ENCODE results near the gene ABLIM2. TPM values are rescaled to one million over a fixed set of nuclear protein-coding genes. Genes with fewer than 3 reads are reported as not detected.

The ABLIM2 gene
- polyA plus RNA-seq: 10 to 100 TPM in 1 of 3 donors, 1 to 10 TPM in 2; 3.2 to 12.3 (median 4.6) TPM

DNA sequence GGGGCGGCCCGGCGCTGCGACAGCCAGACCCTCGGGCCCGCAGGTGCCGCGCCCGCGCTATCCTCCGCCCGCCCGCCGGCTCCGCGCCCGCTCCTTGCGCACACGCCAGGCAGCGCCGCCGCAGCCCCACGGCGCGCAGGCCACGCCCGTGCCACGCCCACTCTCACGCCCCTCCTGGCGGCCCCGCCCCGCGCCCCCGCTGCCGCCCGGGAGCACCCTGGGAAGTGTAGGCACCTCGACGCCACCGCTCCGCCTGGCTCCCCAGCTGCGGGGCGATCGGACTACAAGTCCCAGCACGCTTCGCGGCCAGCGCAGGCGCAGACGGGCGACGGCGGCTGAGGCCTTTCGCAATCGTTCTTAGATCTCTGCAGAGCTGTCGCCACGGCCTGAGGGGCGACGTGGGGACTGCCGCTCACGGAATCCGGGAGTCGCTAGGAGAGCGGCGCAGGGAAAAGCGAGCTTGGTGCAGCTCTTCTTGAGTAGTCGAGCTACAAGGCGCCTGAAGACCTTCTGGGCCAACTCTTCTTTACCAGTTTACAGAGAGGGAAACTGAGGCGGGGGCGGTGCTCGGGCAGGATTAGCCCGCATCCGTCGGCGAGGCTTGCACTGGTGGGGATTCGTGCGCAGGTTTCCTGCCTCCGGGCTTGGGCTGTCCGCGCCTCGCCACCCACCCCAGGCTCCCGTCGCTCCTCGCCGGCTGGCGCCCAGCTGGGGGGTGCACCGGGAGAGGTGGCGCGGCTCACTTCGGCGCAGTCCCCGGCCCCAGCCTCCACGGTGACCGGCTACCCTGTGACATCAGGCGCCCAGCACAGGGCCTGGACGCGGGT is at the start of gene ABLIM2:
ABLIM2 (minus strand) TSS at position 104 of the 827 bp plus-strand sequence. CDS start 124 bp downstream, outside the sequence.
- H3K27ac ChIP-seq (ENCODE audit: low read depth, low read length): no peak within 1 kb of the TSS
- 0% methylated on average over 94 to 96 of the region's 96 CpGs for WGBS, 3 donors

DNA sequence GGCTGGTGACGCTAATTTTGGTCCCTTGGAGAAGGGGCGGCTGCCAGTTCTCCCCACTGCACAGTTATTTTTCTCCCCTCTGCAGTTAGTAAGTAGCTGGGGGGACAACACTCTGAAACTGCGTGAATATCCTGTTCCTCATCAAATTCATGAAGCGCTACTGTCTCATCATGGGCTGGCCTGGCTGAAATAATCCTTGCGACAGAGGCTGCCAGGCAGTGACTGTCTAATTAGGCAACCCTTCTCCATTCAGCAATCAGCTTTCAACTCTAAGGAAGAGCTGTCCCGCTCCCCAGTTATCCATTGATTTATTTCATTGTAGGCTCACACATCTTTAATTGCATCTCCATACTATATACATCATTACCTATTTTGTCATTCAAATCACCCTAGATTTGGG is 48.7 kb upstream of the ABLIM2 start:
- 57 to 90% (median 63%) methylated on average over 6 of the region's 6 CpGs for WGBS, 3 donors
- H3K27ac ChIP-seq (ENCODE audit: low read depth, low read length): no peak overlapping the region

DNA sequence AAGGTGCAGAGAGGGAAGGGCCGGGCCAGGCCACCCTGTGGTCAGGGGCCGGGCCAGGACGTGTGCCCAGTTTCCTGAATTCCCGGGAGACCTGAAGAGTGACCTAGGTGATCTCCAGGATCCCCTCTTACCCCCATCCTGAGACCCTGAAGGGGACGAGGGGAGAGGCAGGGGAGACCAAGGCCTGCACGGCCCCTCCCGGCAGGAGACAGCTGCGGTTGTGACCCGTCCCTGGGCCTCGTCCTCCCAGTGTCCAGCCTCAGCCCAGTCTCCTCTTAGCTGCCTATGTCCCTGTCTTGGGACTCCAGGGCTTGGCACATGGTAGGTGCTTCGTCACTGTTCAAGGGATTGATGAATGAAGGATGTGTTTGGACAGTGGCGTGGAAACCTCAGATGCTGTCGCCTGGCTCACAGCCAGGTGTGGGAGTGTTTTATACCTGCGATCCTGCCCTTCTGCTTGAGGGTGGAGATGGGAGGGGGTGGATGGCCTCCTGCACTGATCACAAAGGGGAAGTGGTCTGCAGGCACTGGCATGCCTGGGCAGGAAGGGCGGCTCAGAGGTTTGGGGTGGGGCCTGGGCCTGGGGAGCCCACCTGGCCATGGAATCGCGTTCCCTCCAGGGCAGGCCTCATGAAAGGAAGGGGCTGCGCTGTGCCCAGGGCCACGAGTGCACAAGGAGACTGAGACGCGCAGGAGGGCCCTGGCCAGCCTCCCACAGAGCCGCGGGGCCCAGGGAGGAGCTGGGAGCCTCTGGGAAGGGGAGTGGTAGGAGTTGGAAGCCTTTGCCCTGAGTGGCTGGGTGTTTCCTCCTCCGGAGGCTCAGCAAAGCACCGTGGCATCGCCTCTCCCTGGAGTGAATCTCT is 47.4 kb upstream of the ABLIM2 start:
- WGBS, 3 donors: 45 to 67% (median 51%) methylated on average over 26 of the region's 26 CpGs
- no peak overlapping the region for H3K27ac ChIP-seq (ENCODE audit: low read depth, low read length)

DNA sequence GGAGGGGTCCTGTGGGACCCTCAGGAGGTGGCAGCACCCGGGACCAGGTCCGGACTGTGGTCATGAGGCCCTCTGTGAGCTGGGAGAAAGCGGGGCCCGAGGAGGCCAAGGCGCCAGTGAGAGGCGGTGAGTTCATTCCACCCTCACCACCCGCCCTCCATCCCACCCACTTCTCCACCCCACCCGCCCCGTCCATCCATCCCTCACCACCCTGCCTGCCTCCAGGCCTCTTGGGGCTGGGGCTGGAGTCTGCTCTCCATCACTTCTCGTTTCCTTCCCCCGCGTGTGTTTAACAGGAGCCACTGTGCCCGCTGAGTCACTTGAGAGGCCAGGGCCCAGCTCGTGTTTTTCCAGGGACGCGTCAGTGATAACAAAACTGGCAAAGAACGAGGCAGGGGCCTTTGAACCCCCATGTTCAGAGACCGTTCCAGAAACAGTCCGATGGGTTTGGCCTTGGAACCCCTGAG is 46.7 kb upstream of the ABLIM2 start:
- WGBS, 3 donors: 64 to 75% (median 67%) methylated on average over 18 to 19 of the region's 19 CpGs
- H3K27ac ChIP-seq (ENCODE audit: low read depth, low read length): no peak overlapping the region

DNA sequence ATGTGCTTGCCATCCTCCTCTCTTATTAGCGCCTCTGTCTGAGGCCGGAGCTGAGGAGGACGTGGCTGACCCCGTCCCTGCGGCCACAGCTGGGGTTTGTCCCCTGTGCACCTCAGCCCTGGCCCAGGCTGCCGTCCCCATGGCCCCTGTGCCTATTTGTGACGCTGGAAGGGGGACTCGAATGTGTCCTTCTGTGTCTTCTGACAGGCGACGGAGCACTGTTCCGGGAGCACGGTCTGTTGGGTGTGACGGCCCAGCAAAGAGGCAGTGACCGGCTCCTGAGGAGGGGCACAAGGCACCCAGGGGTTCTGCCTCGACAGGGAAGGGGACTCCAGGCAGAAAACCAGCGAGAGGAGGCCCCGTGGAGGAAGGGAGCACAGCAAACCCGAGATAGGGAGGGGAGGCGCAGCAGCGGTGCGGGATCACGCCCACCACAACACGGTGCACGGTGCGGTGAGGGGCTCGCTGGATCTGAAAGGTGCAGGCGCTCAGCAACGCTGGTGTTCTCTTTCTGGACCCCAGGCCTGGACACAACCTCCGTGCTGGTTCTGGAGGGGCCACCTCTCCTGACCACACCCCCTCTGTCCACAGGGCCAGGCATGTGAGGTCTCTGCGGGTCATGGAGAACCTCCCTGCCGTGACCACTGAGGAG is 46.1 kb upstream of the ABLIM2 start:
- H3K27ac ChIP-seq (ENCODE audit: low read depth, low read length): no peak overlapping the region
- 92 to 94% (median 93%) methylated on average over 29 to 31 of the region's 31 CpGs for WGBS, 3 donors

DNA sequence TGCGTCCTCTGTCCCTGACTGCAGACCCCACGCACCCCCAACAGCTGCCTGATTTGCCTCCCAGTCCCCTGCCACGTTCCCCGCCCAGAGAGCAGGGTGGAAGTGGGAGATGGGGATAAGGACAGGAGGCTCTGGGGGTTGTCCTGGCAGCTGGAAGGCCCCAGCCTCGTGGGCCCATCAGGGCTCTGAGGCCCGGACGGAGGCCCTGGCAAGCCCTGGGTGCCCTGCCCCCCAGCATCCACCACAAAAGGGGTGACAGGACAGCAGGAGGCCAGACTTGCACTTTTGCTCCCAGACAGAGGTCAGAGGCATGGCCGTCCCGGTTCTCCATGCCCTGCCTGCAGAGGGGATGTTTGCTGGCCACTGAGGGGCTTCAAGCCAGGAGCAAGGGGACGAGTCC is 45.2 kb upstream of the ABLIM2 start:
- WGBS, 3 donors: 82 to 87% (median 84%) methylated on average over 10 of the region's 10 CpGs
- no peak overlapping the region for H3K27ac ChIP-seq (ENCODE audit: low read depth, low read length)

DNA sequence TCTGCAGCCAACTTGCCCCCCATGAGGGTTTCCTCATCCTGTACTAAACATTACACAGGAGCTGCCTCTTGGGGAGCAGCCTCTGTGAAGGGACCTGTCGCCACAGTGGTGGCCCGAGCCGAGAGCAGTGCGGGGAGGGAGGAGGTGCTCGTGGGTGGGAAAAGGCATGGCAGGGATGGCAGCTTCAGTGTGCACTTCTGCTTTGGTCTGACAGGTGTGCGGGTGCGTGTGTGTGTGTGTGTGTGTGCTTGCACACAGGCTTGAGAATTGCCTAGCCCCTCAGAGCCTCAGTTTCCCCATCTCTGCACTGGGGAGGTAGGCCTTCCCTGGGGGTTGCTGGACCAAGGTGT is 44.4 kb upstream of the ABLIM2 start:
- no peak overlapping the region for H3K27ac ChIP-seq (ENCODE audit: low read depth, low read length)
- WGBS, 3 donors: 69 to 90% (median 78%) methylated on average over 7 of the region's 7 CpGs

DNA sequence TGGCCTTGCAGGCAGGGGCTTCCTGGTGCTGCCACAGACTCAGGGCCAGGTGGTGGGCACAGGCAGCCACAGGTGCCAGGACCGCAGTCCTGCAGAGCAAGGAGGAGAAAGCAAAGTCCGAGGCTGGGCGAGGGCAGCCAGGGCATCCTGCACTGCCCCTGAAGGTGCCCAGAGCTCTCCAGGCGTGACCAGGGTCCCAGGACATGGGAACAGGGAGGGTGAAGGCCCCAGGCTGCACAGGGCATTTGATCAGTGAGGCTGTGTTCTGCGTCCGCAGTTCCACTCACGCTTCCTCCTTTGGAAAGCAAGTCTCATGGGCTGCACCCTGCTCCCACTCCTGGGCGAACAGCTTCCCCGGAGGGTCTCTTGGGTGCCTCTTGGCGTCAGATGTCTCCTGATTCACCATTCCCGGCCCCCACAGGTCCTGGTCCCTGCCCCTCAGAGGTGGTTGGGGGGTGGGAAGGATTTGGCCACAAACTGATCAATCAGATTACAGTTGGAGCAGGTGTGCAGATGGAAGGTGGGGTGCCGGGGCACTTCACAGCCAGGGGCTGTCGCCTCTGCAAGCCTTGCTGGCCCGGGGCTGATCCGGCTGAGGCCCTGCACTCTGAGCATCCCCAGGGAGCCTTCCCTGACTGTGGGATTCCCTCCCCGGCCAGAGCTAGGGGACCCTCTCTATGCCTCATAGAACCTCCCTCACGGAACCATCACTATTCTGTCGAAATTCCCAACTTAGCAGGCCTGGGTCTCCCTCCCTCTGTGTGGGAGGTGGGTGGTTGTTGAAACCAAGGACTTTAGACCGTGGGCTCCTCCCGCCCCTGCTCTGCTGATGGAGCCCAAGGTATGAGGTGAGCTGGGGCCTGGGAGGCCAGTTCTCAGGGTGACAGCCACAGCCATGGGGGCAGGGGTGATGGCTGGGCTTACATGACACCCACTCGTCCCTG is 43.8 kb upstream of the ABLIM2 start:
- WGBS, 3 donors: 73 to 81% (median 78%) methylated on average over 21 of the region's 21 CpGs
- H3K27ac ChIP-seq (ENCODE audit: low read depth, low read length): no peak overlapping the region

DNA sequence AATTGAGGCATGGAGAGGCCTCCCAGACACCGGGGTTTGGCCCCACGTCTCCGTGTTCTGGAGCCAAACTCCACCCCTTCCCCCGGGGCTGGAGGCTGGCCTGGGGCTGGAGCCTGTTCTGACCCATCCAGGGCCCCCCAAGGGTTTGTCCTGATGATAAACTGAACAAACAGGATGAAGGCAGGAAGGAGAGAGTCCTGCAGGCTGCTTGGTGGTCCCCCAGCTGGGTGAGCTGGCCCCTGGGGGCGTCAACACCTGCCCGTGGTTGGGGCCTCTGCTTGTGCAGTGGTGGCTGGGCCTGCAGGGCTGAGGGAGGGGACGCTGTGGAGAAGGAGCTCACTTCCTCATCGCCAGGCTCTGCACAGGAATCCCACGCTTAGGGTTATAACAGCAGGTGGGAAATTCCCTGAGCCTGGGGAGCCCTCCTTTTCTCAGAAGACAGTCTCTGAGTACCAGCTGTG is 42.7 kb upstream of the ABLIM2 start:
- 28 to 30% (median 30%) methylated on average over 9 of the region's 9 CpGs for WGBS, 3 donors
- no peak overlapping the region for H3K27ac ChIP-seq (ENCODE audit: low read depth, low read length)

DNA sequence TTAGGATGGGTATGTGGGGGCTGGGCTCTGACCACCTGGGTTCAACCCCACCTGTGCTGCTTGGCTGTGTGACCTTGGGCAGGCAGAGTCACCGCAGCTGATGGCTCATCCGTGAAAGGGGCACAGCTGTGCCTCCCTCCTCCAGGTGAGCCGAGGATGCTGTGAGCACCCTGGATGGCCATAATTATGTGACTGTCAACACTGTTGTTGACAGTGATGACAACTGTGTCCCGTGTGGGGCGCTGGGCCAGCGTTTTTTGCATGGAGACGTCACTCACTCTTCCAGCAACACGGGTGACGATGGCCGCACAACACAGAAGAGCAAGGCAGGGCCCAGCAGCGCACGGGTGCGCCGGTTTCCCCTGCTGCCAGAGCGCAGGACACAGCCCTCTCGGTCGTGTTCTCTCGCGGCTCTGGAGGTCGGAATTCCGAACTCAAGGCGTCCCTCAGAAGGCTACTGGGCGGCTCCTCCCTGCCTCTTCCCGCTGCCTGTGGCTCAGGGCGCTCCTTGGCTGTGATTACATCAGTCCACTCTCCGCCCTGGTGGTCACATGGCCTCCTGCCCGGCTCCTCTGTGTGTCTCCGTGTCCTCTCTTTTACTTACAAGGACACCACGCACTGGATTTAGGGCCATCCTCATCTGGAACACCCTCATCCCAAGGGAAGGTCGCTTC is 41.8 kb upstream of the ABLIM2 start:
- 20 to 41% (median 25%) methylated on average over 30 of the region's 30 CpGs for WGBS, 3 donors
- no peak overlapping the region for H3K27ac ChIP-seq (ENCODE audit: low read depth, low read length)

DNA sequence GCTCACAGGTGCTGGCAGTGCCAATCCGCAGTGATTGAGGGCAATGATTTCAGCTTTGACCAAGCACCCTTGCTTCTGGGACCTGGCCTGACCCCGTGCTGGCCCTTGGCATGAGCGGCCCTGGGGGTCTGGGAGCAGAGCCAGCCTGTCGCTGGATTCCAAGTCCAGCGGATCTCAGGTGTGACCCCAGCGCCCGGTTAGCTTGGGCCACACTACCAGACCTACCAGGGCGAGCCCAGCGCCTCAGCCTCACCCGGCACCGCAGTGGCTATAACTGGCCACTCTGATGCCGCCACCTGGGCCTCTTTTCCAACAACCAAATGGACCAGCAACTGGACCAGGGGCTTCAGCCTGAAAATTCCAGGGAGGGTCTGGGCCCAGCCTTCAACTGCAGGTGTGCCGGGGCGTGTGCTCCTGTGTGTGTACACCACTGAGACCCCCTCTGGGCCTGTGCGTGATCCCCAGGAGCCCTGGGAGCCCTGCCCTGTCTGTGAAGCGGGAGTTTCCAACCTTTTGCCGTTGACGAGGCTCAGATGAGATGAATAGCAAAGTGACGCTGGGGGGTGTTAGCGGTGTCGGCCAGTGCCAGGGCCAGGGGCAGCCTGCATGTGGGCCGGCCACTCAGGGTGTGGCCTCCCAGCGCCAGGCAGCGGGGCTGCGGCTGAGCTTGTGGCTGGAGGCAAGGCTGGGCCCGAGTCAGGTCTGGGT is 41.1 kb upstream of the ABLIM2 start:
- no peak overlapping the region for H3K27ac ChIP-seq (ENCODE audit: low read depth, low read length)
- 21 to 47% (median 43%) methylated on average over 26 of the region's 26 CpGs for WGBS, 3 donors

DNA sequence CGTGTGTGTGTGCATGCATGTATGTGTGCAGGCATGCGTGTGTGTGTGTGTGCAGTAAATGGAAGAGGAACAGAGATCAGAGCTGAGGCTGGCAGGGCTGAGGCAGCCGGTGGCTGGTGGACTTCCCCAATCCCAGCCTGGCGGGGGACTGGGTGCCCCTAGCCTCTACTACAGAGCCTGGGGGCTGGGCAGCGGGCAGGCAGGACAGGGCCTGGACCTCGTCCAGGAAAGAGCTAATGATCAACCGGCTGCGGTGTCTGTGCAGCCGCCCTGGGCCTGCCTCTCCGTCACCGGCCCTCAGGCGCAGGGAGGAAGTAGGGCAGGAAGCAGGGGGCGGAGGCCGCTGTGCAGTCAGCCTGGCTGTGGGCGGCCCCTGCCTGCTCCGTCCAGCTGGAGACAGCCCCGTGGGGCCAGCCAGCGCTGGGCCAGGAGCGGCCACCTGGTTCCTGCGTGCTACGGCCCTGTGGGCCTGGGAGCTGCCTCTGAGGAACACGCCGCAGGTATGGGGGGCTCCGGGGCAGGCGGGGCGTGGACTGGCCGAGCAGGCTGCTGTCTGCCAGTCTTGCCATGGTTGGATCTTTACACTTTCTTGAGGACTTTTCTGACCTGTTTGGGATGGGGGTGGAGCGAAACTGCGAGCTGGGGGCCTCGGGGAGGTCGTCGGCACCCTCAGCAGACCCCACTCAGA is 40.4 kb upstream of the ABLIM2 start, which contains the start of gene SH3TC1:
SH3TC1 (plus strand) TSS at position 385 of the 688 bp plus-strand sequence. CDS start 5,905 bp downstream, outside the sequence.
- 2 to 8% (median 5%) methylated on average over 31 to 32 of the region's 32 CpGs for WGBS, 3 donors
- H3K27ac ChIP-seq (ENCODE audit: low read depth, low read length): no peak within 1 kb of the TSS

DNA sequence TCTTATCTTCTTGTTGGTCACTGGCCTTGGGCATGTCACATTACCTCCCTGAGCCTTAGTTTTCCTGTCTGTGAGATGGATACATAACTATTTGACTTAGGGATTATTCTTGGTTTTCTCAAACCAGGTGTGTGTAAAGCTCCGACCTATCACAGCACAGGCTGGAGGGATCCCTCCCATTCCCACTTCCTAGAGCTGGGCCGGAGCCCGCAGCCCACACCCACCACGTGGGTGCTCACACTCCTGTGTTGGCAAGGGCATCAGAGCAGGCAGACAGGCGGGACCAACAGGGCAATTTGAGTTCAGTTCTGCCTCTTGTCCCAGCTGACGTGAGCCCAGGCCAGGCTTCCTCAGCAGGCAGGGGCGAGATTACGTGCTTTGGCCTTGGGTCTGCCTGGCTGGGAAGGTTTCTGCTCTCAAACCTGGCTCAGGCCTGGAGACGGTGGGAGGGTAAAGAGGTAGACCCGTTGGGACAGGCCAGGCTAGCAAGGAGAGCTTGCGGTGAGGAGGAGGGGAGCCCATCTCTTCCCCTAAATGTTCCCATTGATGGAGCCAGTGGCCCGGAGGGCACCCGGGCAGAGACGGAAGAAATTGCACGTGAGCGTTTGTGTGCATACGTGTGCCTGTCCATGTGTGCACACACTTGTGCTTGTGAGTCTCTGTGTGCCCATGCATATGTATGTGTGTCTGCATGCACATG is 39.7 kb upstream of the ABLIM2 start:
- WGBS, 3 donors: 18 to 44% (median 39%) methylated on average over 17 of the region's 17 CpGs
- no peak overlapping the region for H3K27ac ChIP-seq (ENCODE audit: low read depth, low read length)

DNA sequence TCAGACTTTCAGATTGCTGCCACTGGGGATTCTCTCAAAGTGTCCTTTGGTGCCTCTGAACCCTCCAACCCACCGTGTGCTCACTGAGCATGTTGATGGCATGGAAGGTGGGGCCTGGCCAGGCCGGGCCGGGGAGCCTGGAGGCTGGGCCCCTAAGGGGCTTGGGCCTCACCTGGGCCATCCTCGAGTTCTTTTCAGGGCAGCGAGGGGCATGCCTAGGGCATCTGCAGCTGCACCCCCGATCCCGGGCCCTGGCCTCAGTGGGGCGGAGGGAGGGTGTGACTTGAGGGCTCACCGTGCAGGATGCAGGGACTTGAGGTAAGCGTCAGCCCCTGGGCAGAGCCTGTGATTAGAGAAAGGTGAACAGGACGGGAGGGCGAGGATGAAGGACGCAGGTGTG is 38.9 kb upstream of the ABLIM2 start:
- WGBS, 3 donors: 84 to 93% (median 92%) methylated on average over 13 of the region's 13 CpGs
- H3K27ac ChIP-seq (ENCODE audit: low read depth, low read length): no peak overlapping the region

DNA sequence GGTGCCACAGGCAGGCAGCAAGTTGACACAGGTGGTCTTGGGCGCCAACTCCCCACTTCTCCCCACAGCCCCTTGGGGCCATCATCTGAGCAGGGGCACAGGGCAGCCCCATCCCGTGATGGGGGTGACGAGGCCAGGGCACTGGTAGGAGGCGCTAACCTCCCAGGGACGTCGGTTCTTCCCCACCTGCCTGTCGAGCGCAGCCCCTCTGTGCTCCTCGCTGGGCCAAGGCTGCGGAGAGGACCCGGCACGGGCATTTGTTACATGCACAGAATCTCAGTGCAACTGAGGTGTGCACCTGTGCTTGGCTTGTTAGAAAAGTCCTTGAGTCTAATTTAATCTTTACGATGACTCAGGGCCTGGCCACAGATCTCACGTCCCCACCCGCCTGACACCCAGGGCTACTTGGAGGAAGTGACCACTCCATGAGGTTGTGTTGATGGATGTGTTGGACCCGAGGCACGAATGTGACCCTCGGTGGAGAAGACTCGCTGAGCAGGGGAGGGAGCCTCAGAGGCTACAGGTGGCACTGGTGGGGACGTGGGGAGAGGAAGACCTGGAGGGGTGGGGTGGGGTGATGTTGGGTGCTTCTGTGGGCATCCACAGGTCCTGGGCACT is 37.3 kb upstream of the ABLIM2 start:
- H3K27ac ChIP-seq (ENCODE audit: low read depth, low read length): no peak overlapping the region
- 46 to 76% (median 65%) methylated on average over 20 of the region's 20 CpGs for WGBS, 3 donors

Data from adipose tissue (tissue), 3 donors.